HUES48 (cell line): ENCODE results near the gene HCAR3.
"Not testable (repeated sequence)": the region's sequence is repeated elsewhere in the genome, so short reads cannot be mapped to it uniquely, and the experiment has no call there.

Experiments used
- H3K27ac ChIP-seq: one replicate; pipeline ENCODE4 v1.7.0; 2013; ENCODE audit warnings: low read depth, low read length, inconsistent platforms
- H3K27me3 ChIP-seq: 2 replicates; pipeline ENCODE4 v1.6.1; 2013; ENCODE audit warnings: mild to moderate bottlenecking, low read length; ENCODE audit not compliant: control insufficient read depth, insufficient read depth
- H3K36me3 ChIP-seq: 2 replicates; pipeline ENCODE4 v1.6.1; 2013; ENCODE audit warnings: low read length; ENCODE audit not compliant: control insufficient read depth, insufficient read depth
- H3K4me1 ChIP-seq: 2 replicates; pipeline ENCODE4 v1.6.1; 2013; ENCODE audit warnings: mild to moderate bottlenecking, low read length; ENCODE audit not compliant: control insufficient read depth, insufficient read depth
- H3K4me3 ChIP-seq: 2 replicates; pipeline ENCODE4 v1.5.1; 2013; ENCODE audit warnings: mild to moderate bottlenecking, low read depth, low read length
- H3K9ac ChIP-seq: 2 replicates; pipeline ENCODE4 v1.6.1; 2013; ENCODE audit warnings: mild to moderate bottlenecking, low read depth, low read length, moderate library complexity
- H3K9me3 ChIP-seq: 2 replicates; pipeline ENCODE4 v1.6.1; 2013; ENCODE audit warnings: low read length; ENCODE audit not compliant: control insufficient read depth, insufficient read depth

The HCAR3 gene

GRCh38 chr12:122688291-122688690, 28.3 kb downstream of the HCAR3 start:
- H3K27me3 ChIP-seq, result no peaks in the 10 kb centered on the region
- no peaks in the 10 kb centered on the region for H3K36me3 ChIP-seq
- H3K4me1 ChIP-seq, result peaks cover 5% of the 10 kb centered on the region; the same call in 1 of the 2 replicates
- H3K4me3 ChIP-seq, result no peak overlapping the region
- H3K27ac ChIP-seq, result no peak overlapping the region
- H3K9ac ChIP-seq, result no peak overlapping the region
- H3K9me3 ChIP-seq, result no peaks in the 10 kb centered on the region

- H3K4me3 ChIP-seq, result no peak overlapping the region
- no peaks in the 10 kb centered on the region for H3K9me3 ChIP-seq
- no peak overlapping the region for H3K27ac ChIP-seq
- H3K9ac ChIP-seq, result no peak overlapping the region
- no peaks in the 10 kb centered on the region for H3K27me3 ChIP-seq
- H3K4me1 ChIP-seq, result peaks cover 5% of the 10 kb centered on the region; the same call in 1 of the 2 replicates
- no peaks in the 10 kb centered on the region for H3K36me3 ChIP-seq
Measured at GRCh38 chr12:122687086-122687485, 29.5 kb downstream of the HCAR3 start.

DNA sequence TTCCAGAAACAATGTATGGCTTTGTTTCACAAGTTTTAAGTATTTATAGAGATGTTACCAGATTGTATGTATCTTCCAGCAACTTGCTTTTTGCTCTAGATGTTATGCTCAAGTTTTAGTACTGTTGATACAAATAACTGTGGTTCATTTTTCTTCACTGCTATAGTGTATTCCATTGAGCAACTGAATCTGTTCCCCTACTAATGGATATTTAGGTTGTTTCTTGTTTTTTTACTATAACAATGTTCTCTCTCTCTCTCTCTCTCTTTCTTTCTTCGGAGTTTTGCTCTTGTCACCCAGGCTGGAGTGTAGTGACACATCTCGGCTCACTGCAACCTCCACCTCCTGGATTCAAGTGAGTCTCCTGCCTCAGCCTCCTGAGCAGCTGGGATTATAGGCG, 30.1 kb downstream of the HCAR3 start:
- H3K4me1 ChIP-seq, result peaks cover 5% of the 10 kb centered on the region; the same call in 1 of the 2 replicates
- no peak overlapping the region for H3K9ac ChIP-seq
- no peaks in the 10 kb centered on the region for H3K27me3 ChIP-seq
- H3K4me3 ChIP-seq, result no peak overlapping the region
- no peaks in the 10 kb centered on the region for H3K36me3 ChIP-seq
- no peak overlapping the region for H3K27ac ChIP-seq
- no peaks in the 10 kb centered on the region for H3K9me3 ChIP-seq

GRCh38 chr12:122684297-122684813, 32.3 kb downstream of the HCAR3 start:
- Histone ChIP-seq H3K9me3 (no peaks in the 10 kb centered on the region), H3K4me1 (no peaks in the 10 kb centered on the region)

GRCh38 chr12:122681814-122682213, 34.8 kb downstream of the HCAR3 start:
- Histone ChIP-seq H3K9me3 (no peaks in the 10 kb centered on the region), H3K9ac (no peak overlapping the region), H3K4me3 (no peak overlapping the region), H3K4me1 (no peaks in the 10 kb centered on the region), H3K36me3 (no peaks in the 10 kb centered on the region), H3K27ac (no peak overlapping the region), H3K27me3 (no peaks in the 10 kb centered on the region)

More at GRCh38 chr12:122684297-122684813, 32.3 kb downstream of the HCAR3 start:
- no peak overlapping the region for H3K9ac ChIP-seq
- H3K4me3 ChIP-seq, result no peak overlapping the region
- no peak overlapping the region for H3K27ac ChIP-seq
- H3K27me3 ChIP-seq, result no peaks in the 10 kb centered on the region
- no peaks in the 10 kb centered on the region for H3K36me3 ChIP-seq

- not testable (repeated sequence) for H3K27ac ChIP-seq, H3K27me3 ChIP-seq, H3K4me1 ChIP-seq, H3K9ac ChIP-seq, H3K4me3 ChIP-seq, H3K36me3 ChIP-seq, H3K9me3 ChIP-seq
Measured at GRCh38 chr12:122680989-122681388, 35.6 kb downstream of the HCAR3 start.

DNA sequence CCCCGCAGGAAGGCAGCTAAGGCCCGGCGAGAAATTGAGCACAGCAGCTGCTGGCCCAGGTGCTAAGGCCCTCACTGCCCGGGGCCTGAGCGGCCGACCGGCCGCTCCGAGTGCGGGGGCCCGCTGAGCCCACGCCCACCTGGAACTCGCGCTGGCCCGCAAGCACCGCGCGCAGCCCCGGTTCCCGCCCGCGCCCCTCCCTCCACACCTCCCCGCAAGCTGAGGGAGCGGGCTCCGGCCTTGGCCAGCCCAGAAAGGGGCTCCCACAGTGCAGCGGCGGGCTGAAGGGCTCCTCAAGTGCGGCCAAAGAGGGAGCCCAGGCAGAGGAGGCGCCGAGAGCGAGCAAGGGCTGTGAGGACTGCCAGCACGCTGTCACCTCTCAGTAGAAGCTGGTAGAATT, 39.8 kb downstream of the HCAR3 start:
- not testable (repeated sequence) for H3K36me3 ChIP-seq, H3K4me1 ChIP-seq, H3K9me3 ChIP-seq, H3K27ac ChIP-seq, H3K4me3 ChIP-seq, H3K27me3 ChIP-seq, H3K9ac ChIP-seq

GRCh38 chr12:122676015-122676414, 40.6 kb downstream of the HCAR3 start:
- not testable (repeated sequence) for H3K4me1 ChIP-seq, H3K27ac ChIP-seq, H3K27me3 ChIP-seq, H3K36me3 ChIP-seq, H3K9ac ChIP-seq, H3K4me3 ChIP-seq, H3K9me3 ChIP-seq

DNA sequence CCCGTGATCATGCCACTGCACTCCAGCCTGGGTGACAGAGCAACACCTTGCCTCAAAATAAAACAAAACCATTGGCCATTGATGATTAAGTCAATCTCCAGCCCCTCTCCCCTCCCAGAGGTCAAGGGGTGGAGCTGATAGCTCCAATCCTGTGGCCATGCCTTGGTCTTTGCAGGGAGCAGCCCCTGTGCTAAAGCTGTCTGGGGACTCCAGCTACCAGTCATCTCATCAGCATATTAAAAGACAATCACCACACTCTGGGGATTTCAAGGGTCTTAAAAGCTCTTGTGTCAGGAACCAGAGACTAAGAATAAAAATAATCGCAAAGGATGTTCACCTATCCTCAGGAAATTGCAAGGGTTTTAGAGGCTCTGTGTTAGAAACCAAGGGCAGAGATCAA, 44.1 kb downstream of the HCAR3 start:
- no peak overlapping the region for H3K27ac ChIP-seq
- H3K4me3 ChIP-seq, result no peak overlapping the region
- H3K27me3 ChIP-seq, result no peaks in the 10 kb centered on the region
- no peaks in the 10 kb centered on the region for H3K9me3 ChIP-seq
- no peak overlapping the region for H3K9ac ChIP-seq
- no peaks in the 10 kb centered on the region for H3K36me3 ChIP-seq
- 0 out of 2 replicates have a peak, but pooled peaks cover 6% of the 10 kb centered on the region for H3K4me1 ChIP-seq

DNA sequence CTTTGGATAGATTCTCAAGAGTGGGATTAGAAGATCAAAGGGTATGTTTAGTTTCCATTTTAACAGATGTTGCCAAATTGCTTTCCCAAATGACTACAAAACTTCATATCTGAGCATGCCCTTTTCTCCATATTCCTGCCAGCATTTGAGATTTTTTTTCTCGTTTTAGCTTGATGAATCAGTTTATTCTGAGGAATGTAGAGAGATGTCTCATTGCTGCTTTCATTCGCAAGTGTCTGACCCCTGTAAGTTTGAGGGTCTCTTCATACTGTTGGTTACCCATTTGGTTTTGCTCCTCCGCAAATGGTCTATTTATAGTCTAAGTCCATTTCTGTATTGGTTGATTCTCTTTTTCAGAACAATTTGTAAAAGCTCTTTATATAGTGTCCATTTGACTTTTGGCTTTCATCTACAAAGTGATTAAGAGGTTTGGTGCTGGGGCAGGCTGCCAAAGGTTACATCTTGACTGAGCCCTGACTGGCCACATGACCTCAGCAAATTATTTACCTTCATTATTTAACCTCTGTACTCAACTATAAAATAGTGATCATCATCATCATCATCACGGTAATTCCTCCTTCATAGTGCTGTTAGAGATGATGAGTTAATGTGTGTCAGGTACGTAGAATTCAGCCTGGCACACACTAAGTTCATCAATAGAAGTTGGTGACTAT, 47.1 kb downstream of the HCAR3 start:
- Histone ChIP-seq H3K4me3 (no peak overlapping the region), H3K27me3 (no peaks in the 10 kb centered on the region), H3K27ac (no peak overlapping the region), H3K9me3 (no peaks in the 10 kb centered on the region), H3K9ac (no peak overlapping the region), H3K4me1 (0 out of 2 replicates have a peak, but pooled peaks cover 6% of the 10 kb centered on the region), H3K36me3 (no peaks in the 10 kb centered on the region)

DNA sequence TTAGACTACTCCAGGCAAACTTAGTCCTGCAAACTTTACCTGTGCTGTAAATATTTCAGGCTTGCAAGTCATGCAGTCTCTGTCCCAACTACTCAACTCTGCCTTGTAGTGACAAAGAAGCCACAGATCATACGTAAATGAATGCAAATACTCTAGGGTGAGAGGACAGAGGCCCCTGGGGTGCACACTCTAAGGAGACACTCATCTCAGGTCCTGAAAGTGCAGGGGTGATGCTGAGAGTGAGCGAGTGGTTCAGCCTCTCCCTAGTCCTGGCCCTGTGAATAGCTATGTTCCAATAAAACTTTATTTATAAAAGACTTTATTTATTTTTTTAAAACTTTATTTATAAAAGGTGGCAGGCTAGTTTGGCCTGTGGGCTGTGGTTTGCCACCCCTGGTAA, 48.3 kb downstream of the HCAR3 start:
- Histone ChIP-seq H3K9ac (no peak overlapping the region), H3K4me3 (no peak overlapping the region), H3K36me3 (no peaks in the 10 kb centered on the region), H3K27ac (peak overlapping the region; percentile 42), H3K4me1 (0 out of 2 replicates have a peak, but pooled peaks cover 6% of the 10 kb centered on the region), H3K9me3 (no peaks in the 10 kb centered on the region), H3K27me3 (no peaks in the 10 kb centered on the region)
